PC-9 (cell line): ENCODE results near the gene SLC25A28. TPM values are rescaled to one million over a fixed set of nuclear protein-coding genes. Genes with fewer than 3 reads are reported as not detected.

Experiments used
- BruUV-seq: library from RNA; stranded (reverse); fragments of 400-500 nt; replicated peaks from 2 replicates; lab custom pipeline; 2021; lab: Mats Ljungman, UMichigan
- CTCF ChIA-PET: fragments of 300-600 bp; sonication (Branson Sonifier 250); formaldehyde crosslinking; loops from one replicate; lab custom pipeline; 2022; ENCODE audit warnings: antibody characterized with exemption; lab: Charles Lee
- POLR2A ChIA-PET: fragments of 300-600 bp; sonication (Branson Sonifier 250); formaldehyde crosslinking; loops from one replicate; lab custom pipeline; 2022; ENCODE audit warnings: antibody characterized with exemption; ENCODE audit not compliant: unreplicated experiment; lab: Charles Lee
- DNase-seq, 2 experiments: peaks; one replicate each; pipeline versions ENCODE4 v3.0.0 to v3.0.0-alpha.2; 2015 to 2022; ENCODE audit warnings: mixed read lengths in 1 of 2
- H2AFZ ChIP-seq: fragments of 200-600 bp; sonication (generic); 2 replicates; pipeline ENCODE4 v1.8.1; 2017; ENCODE audit warnings: antibody characterized with exemption
- H3F3A ChIP-seq: fragments of 200-600 bp; sonication (generic); 2 replicates; pipeline ENCODE4 v1.8.1; 2017; ENCODE audit warnings: antibody characterized with exemption, mild to moderate bottlenecking, low read depth; ENCODE audit not compliant: insufficient read depth
- H3K27ac ChIP-seq: fragments of 200-600 bp; sonication (generic); 2 replicates; pipeline ENCODE4 v1.6.1; 2016; ENCODE audit warnings: mixed run types
- H3K27me3 ChIP-seq: fragments of 200-600 bp; sonication (generic); 2 replicates; pipeline ENCODE4 v1.6.1; 2016; ENCODE audit warnings: low read depth, mixed run types; ENCODE audit not compliant: insufficient read depth
- H3K36me3 ChIP-seq: fragments of 200-600 bp; sonication (generic); 2 replicates; pipeline ENCODE4 v1.6.1; 2016; ENCODE audit warnings: low read depth, mixed run types
- H3K4me1 ChIP-seq: fragments of 200-600 bp; sonication (generic); replicated peaks from 2 replicates; pipeline ENCODE4 v1.6.1; 2016; ENCODE audit warnings: mixed run types; ENCODE audit not compliant: insufficient read depth
- H3K4me2 ChIP-seq: fragments of 200-600 bp; sonication (generic); 2 replicates; pipeline ENCODE4 v1.6.1; 2017; ENCODE audit warnings: mixed run types
- H3K4me3 ChIP-seq: fragments of 200-600 bp; sonication (generic); 2 replicates; pipeline ENCODE4 v1.6.1; 2016; ENCODE audit warnings: mixed run types
- H3K79me2 ChIP-seq: fragments of 200-600 bp; sonication (generic); 2 replicates; pipeline ENCODE4 v1.6.1; 2017; ENCODE audit warnings: low read depth, mixed run types
- H3K9me2 ChIP-seq: fragments of 200-600 bp; sonication (generic); 2 replicates; pipeline ENCODE4 v1.8.1; 2017; ENCODE audit warnings: mild to moderate bottlenecking; ENCODE audit not compliant: insufficient read depth
- H3K9me3 ChIP-seq: fragments of 200-600 bp; sonication (generic); 2 replicates; pipeline ENCODE4 v1.8.1; 2016; ENCODE audit warnings: low read depth; ENCODE audit not compliant: insufficient read depth
- H4K20me1 ChIP-seq: fragments of 200-600 bp; sonication (generic); 2 replicates; pipeline ENCODE4 v1.8.1; 2017; ENCODE audit not compliant: insufficient read depth
- CTCF ChIP-seq: fragments of 200-600 bp; sonication (generic); conservative IDR thresholded peaks from 2 replicates; pipeline ENCODE4 v1.6.1; 2017; ENCODE audit warnings: mixed run types, antibody characterized with exemption, mild to moderate bottlenecking, moderate library complexity
- EZH2 ChIP-seq: fragments of 200-600 bp; sonication (generic); IDR thresholded peaks from 2 replicates; pipeline ENCODE4 v1.8.0; 2017; ENCODE audit warnings: antibody characterized with exemption, low read depth
- intact Hi-C: fragments of 100-400 bp; cut with micrococcal nuclease; formaldehyde crosslinking; loops from one replicate; pipeline ENCODE4 v1.10.0; 2022; ENCODE audit not compliant: unreplicated experiment
- total RNA-seq: library from RNA; stranded (reverse); gene quantifications from 2 replicates; pipeline ENCODE4 v1.2.3, GENCODE V29; 2021

Gene SLC25A28
- total RNA-seq, 1 experiment from 2014 or later: 17.6 TPM

- Histone ChIP-seq H3K9me3 (no peaks in the 10 kb centered on the region), H3K27me3 (no peaks in the 10 kb centered on the region), H3K27ac (no peak overlapping the region), H4K20me1 (no peaks in the 10 kb centered on the region), H3K79me2 (no peaks in the 10 kb centered on the region), H3K36me3 (no peaks in the 10 kb centered on the region), H3K4me2 (no peak overlapping the region), H3K4me1 (peaks cover 5% of the 10 kb centered on the region), H3F3A (no peaks in the 10 kb centered on the region), H3K9me2 (no peaks in the 10 kb centered on the region), H2AFZ (no peak overlapping the region), H3K4me3 (no peak overlapping the region)
- BruUV-seq: no TSS peak
- intact Hi-C loops: no loop called here
- TF ChIP-seq EZH2: no peak
- no peak for TF ChIP-seq CTCF
- DNase-seq: no peak
- CTCF ChIA-PET: no interaction called here
- POLR2A ChIA-PET: no interaction called here
Measured at GRCh38 chr10:99590799-99591198, 29.4 kb downstream of the SLC25A28 start.

DNA sequence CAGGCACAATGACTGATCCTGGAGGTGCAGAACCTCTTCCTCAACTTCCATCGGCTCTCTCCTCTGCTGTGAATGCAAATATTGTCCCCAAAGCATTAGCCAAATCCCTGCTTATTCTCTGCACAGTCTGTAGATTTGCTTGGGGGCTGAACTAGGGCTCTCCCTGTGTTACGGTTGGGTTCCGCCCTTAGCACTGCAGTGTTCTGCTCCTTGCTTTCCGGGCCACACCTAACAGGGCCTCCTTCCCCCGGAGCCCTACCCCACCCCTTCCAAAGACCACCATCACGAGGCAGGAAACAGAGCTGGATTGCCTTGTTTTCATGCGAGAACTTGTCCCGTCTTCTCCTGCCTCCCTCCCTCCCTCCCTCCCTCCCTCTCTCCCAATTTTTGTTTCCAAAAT, 36.6 kb downstream of the SLC25A28 start:
- Histone ChIP-seq H3K36me3 (no peaks in the 10 kb centered on the region), H3K27ac (no peak overlapping the region), H3K9me2 (no peaks in the 10 kb centered on the region), H3K4me2 (no peak overlapping the region), H3K4me1 (no peaks in the 10 kb centered on the region), H3F3A (no peaks in the 10 kb centered on the region), H3K79me2 (no peaks in the 10 kb centered on the region), H3K4me3 (no peak overlapping the region), H3K27me3 (no peaks in the 10 kb centered on the region), H4K20me1 (no peaks in the 10 kb centered on the region), H3K9me3 (no peaks in the 10 kb centered on the region), H2AFZ (no peak overlapping the region)
- CTCF ChIA-PET: no interaction called here
- DNase-seq: no peak
- POLR2A ChIA-PET: no interaction called here
- intact Hi-C loops: no loop called here
- no peak for TF ChIP-seq CTCF
- TF ChIP-seq EZH2: no peak
- no TSS peak for BruUV-seq

- no peak overlapping the region for H3K27ac ChIP-seq
- H3F3A ChIP-seq: no peaks in the 10 kb centered on the region
- H3K9me2 ChIP-seq: no peaks in the 10 kb centered on the region
- POLR2A ChIA-PET: no interaction called here
- CTCF ChIA-PET: no interaction called here
- H3K4me3 ChIP-seq: no peak overlapping the region
- intact Hi-C loops: no loop called here
- no peak overlapping the region for H3K4me2 ChIP-seq
- H4K20me1 ChIP-seq: no peaks in the 10 kb centered on the region
- H3K36me3 ChIP-seq: no peaks in the 10 kb centered on the region
- no peaks in the 10 kb centered on the region for H3K27me3 ChIP-seq
- H3K9me3 ChIP-seq: no peaks in the 10 kb centered on the region
- H3K4me1 ChIP-seq: no peaks in the 10 kb centered on the region
- TF ChIP-seq EZH2 (no peak), CTCF (no peak)
- BruUV-seq: no TSS peak
- no peak overlapping the region for H2AFZ ChIP-seq
- DNase-seq: no peak
- H3K79me2 ChIP-seq: no peaks in the 10 kb centered on the region
Measured at GRCh38 chr10:99582255-99582770, 37.9 kb downstream of the SLC25A28 start.
